Nephron progenitor cell (in vitro differentiated cells): ENCODE data around the gene DDX47.
A peak's percentile ranks its signal among the peaks of the same experiment; 100 is the strongest.

Source experiments
- DNase-seq: peaks from one replicate; pipeline ENCODE4 v3.0.0; 2021
- H3K27ac Mint-ChIP-seq: 2 replicates; pipeline ENCODE4 v1.8.0; 2021; ENCODE audit warnings: mild to moderate bottlenecking, moderate library complexity, mixed read lengths
- H3K27me3 Mint-ChIP-seq: 2 replicates; pipeline ENCODE4 v1.8.0; 2021; ENCODE audit warnings: mild to moderate bottlenecking, low read depth, mixed read lengths; ENCODE audit not compliant: poor library complexity
- H3K36me3 Mint-ChIP-seq: 2 replicates; pipeline ENCODE4 v1.8.0; 2021; ENCODE audit warnings: low read depth, mixed read lengths
- H3K4me1 Mint-ChIP-seq: 2 replicates; pipeline ENCODE4 v1.8.0; 2021; ENCODE audit warnings: mixed read lengths
- H3K4me3 Mint-ChIP-seq: 2 replicates; pipeline ENCODE4 v1.8.0; 2021; ENCODE audit warnings: mild to moderate bottlenecking, moderate library complexity, mixed read lengths
- H3K9me3 Mint-ChIP-seq: 2 replicates; pipeline ENCODE4 v1.8.0; 2021; ENCODE audit warnings: mild to moderate bottlenecking, moderate library complexity, mixed read lengths
- TF ChIP-seq, protein P1 (sequence below): fragments of 200-600 bp; sonication (generic); IDR thresholded peaks from 2 replicates; pipeline ENCODE4 v1.5.0; 2021; ENCODE audit warnings: antibody characterized with exemption

DDX47 gene

DNA sequence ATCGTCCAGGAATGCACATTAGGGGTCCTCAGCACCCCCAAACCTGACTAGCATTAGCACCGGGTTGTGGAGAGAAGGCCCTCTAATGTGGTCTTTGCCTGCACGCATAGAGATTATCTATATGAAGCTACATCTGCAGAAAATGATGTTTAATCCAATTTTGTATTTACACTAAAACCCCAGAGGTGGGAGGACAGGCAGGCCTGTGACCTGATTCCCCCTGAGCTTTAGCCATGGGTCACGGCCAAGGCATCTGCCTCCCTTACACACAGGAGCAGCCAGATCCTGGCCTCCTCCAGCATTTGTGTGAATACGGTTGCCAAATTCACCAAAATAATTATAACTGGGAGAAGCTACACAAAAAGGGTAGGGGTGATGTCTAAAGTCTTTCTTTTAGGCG lies 20.7 kb upstream of the DDX47 start:
- Mint-ChIP-seq H3K4me1 (peaks cover 68% of the 10 kb centered on the region), H3K4me3 (peak overlapping the region; percentile 10), H3K27me3 (peaks cover 3% of the 10 kb centered on the region), H3K9me3 (no peaks in the 10 kb centered on the region), H3K27ac (peak overlapping the region; percentile 58), H3K36me3 (no peaks in the 10 kb centered on the region)
- no peak for DNase-seq
- TF ChIP-seq, protein P1, sequence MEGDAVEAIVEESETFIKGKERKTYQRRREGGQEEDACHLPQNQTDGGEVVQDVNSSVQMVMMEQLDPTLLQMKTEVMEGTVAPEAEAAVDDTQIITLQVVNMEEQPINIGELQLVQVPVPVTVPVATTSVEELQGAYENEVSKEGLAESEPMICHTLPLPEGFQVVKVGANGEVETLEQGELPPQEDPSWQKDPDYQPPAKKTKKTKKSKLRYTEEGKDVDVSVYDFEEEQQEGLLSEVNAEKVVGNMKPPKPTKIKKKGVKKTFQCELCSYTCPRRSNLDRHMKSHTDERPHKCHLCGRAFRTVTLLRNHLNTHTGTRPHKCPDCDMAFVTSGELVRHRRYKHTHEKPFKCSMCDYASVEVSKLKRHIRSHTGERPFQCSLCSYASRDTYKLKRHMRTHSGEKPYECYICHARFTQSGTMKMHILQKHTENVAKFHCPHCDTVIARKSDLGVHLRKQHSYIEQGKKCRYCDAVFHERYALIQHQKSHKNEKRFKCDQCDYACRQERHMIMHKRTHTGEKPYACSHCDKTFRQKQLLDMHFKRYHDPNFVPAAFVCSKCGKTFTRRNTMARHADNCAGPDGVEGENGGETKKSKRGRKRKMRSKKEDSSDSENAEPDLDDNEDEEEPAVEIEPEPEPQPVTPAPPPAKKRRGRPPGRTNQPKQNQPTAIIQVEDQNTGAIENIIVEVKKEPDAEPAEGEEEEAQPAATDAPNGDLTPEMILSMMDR: no peak

DNA sequence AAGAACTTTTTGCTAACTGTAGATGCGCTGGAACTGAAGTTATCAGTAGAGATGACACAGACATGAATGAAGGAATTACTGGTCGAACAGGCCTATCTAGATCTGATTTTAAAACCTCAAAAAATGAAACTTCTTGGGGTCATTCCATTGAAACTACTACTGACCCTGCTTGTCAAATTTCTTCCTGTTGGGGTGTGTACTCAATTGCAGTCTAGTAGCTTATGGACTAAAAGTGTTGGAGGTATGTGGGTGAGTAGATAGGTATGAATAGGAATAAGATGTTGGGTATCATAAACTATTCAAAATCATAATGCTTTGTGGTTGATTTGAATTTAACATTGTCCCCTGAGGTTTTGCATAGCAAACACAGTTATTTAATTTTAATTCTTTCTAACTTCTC lies 18.5 kb upstream of the DDX47 start:
- Mint-ChIP-seq H3K9me3 (peaks cover 7% of the 10 kb centered on the region), H3K27ac (no peak overlapping the region), H3K4me1 (peaks cover 64% of the 10 kb centered on the region), H3K36me3 (no peaks in the 10 kb centered on the region), H3K4me3 (no peak overlapping the region), H3K27me3 (peaks cover 3% of the 10 kb centered on the region)
- no peak for DNase-seq
- TF ChIP-seq, protein P1: no peak

DNA sequence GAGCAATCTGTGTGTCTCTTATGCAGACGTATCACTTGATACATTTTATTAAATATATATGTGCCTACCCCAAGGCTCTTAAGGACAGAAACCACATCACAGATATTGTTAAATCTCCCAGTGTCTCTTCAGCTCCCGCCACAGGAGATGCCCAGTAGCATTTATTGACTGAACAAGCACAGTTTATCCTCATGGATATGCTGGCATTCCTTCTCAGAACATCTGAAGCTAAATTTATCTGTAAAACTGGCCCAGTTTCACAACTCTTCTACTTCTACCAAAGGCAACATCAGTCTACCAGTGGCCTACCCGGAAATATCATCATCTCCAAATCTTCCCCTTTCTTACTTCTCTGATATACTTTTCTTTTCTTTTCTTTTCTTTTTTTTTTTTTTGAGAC lies 17.0 kb upstream of the DDX47 start:
- Mint-ChIP-seq H3K27me3 (peaks cover 3% of the 10 kb centered on the region), H3K27ac (no peak overlapping the region), H3K9me3 (peaks cover 7% of the 10 kb centered on the region), H3K4me3 (no peak overlapping the region), H3K4me1 (peaks cover 66% of the 10 kb centered on the region), H3K36me3 (no peaks in the 10 kb centered on the region)
- no peak for DNase-seq
- TF ChIP-seq, protein P1: no peak

DNA sequence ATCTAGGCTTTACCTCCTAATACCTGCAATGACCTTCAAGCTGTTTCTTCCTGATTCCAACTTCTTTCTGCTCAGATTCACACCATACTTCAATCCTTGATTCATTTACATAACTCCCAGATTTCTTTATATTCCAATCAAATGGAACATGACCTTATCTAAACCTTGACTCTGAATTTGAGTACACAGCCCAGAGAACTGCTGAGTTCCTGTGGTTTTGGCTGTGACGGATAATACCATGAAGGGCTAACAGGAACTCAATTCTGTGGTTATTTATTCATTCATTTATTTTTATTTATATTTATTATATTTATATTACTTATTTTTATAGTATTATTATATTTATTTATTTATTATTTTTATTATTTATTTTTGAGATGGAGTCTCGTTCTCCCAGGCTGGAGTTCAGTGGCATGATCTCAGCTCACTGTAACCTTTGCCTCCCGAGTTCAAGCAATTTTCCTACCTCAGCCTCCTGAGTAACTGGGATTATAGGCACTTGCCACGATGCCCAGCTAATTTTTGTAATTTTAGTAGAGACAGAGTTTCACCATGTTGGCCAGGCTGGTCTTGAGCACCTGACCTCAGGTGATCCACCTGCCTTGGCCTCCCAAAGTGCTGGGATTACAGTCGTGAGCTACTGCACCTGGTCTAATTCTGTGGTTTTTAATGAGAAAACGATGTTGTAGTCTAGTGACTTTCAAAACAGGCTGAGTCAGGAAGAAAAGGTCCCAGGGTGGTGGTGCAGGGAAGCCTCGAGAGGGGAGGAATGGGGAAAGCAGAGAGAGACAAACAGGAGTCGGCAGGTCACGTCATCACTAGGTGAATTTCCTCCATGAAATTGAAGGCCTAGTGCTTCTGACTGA lies 16.0 kb upstream of the DDX47 start:
- TF ChIP-seq, protein P1: no peak
- no peak for DNase-seq
- Mint-ChIP-seq H3K27ac (peak overlapping the region; percentile 8), H3K27me3 (peaks cover 3% of the 10 kb centered on the region), H3K4me3 (no peak overlapping the region), H3K36me3 (no peaks in the 10 kb centered on the region), H3K9me3 (peaks cover 7% of the 10 kb centered on the region), H3K4me1 (peaks cover 59% of the 10 kb centered on the region)

DNA sequence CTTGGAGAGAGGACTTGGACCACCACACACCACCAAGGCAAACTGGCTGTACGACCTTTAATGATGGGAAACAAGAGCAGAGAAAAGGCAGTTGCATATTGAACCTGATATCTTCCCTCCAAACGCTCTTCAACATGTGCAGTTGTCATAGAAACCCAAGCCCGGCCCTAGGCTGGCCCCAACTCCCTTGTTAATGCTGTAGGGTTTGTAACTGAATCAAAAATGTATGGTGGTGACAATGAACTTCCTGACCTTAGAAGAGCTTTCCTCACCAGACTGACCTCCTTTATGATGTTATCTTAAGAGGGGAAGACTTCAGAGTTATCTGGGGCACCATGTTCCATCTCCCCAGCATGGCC lies 15.4 kb upstream of the DDX47 start:
- peaks cover 7% of the 10 kb centered on the region for H3K9me3 Mint-ChIP-seq
- no peak overlapping the region for H3K4me3 Mint-ChIP-seq
- H3K36me3 Mint-ChIP-seq: no peaks in the 10 kb centered on the region
- peaks cover 3% of the 10 kb centered on the region for H3K27me3 Mint-ChIP-seq
- H3K27ac Mint-ChIP-seq: peak overlapping the region; percentile 81
- DNase-seq: no peak
- peaks cover 56% of the 10 kb centered on the region for H3K4me1 Mint-ChIP-seq
- TF ChIP-seq, protein P1: no peak

DNA sequence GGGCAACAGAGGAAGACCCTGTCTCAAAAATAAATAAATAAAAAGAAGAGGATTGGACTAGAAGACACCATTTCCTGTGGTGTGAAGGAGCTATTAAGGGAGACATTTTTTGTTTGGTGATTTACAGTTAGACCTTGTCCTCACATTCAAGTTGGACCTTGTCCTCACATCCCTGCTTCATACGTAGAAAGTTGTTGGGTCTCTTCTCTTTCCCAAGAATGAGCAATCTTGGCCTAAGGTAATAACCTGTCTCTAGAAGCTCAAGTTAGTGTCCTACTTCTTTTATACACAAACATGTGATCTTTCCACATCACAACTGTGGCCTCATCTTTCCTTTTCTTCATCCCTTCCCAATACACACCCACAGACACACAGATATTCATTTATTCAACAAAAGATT lies 14.7 kb upstream of the DDX47 start:
- no peak for DNase-seq
- TF ChIP-seq, protein P1: no peak
- Mint-ChIP-seq H3K4me1 (peaks cover 54% of the 10 kb centered on the region), H3K27me3 (peaks cover 3% of the 10 kb centered on the region), H3K4me3 (no peak overlapping the region), H3K9me3 (peaks cover 7% of the 10 kb centered on the region), H3K36me3 (no peaks in the 10 kb centered on the region), H3K27ac (peak overlapping the region; percentile 5)
